ENCODE data around the gene KCTD5.

Gene KCTD5

DNA sequence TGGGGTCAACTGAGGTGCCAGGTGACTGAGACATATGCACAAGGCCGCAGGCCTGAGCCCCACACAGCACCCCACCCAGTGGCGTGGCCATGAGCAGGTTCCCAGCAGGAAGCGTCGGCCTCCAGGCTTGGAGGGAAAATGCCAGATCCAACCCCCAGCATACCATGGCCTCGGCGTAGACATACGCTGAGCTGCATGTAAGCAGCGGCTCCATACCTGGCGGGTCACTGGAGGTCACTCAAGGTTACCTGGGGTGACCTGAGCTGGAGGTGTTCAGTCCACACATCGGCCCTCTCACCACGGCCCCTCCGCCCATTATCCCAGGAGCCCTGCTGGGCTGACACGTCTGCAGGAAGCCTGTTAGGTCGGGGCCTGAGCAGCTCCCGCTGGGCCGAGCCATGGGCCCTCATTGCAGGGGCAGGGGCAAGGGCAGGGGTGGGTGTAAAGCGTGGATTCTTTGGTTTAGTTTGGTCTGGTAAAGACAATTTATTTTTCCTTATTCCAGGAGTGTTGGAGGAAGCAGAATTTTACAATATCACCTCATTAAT lies 15.2 kb downstream of the KCTD5 start:
- no peak for DNase-seq (ENCODE audit: low spot score)

GRCh38 chr16:2698103-2698870 lies 16.0 kb downstream of the KCTD5 start:
- DNase-seq (ENCODE audit: low spot score): no peak

DNA sequence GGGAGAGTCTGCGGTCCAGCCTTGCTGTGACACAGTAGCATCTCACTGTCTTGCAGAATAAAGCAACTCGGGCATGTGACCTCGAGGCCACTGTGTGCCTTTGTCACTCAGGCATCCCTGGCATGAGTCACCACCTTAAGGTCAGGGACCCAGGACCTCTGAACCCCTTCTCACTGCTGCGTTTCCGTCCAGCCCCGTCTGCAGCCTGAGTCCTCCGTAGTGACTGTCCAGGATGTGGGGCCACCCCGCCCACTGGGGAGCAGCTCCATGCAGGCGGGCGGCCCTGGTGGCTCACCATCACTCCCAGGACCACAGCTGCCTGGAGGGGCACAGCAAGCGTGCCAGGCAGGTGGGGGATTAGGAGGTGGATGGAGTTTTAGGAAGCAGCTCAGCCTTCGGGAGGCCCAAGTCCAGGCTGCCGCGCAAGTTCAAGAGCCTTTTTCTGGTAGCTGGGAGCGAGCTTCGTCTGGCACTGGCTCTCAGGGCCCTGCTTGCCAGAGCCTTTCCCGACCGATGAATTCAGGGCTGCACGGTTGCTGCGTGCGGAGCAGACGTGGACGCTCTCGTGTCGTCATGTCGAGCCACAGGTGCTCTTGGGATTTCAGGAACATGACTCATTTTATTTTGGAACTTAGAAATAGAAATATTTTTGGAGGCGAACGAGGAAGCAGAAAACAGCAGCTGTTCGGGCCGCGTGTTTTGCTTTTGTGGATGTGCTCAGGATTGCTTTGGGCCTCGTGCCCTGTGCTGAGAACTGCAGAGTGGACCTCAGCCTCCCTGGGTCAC lies 16.8 kb downstream of the KCTD5 start:
- DNase-seq (ENCODE audit: low spot score): no peak

- no peak for DNase-seq (ENCODE audit: low spot score)
Observed at GRCh38 chr16:2699791-2700600, 17.7 kb downstream of the KCTD5 start.

GRCh38 chr16:2700786-2701185 lies 18.5 kb downstream of the KCTD5 start:
- DNase-seq (ENCODE audit: low spot score): no peak

DNA sequence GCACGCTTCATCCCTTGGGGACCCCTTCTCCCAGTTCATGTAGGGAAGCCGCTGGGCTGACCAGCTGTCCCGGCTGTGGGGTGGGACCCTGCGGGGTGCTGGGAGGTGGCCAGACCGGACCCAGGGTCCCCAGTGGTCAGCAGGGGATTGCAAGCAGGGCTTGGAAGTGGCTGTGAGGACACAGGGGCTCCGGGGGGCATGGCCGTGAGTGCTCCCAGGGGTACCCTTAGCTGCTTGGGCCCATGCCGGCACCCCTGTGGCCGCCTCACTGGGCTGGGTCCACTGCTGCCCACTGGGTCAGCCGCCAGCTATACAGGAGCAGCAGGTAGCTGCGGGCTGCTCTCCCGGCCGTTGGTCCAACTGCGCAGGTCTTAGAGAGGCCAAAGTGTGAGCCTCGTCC lies 18.9 kb downstream of the KCTD5 start:
- DNase-seq (ENCODE audit: low spot score): no peak

DNA sequence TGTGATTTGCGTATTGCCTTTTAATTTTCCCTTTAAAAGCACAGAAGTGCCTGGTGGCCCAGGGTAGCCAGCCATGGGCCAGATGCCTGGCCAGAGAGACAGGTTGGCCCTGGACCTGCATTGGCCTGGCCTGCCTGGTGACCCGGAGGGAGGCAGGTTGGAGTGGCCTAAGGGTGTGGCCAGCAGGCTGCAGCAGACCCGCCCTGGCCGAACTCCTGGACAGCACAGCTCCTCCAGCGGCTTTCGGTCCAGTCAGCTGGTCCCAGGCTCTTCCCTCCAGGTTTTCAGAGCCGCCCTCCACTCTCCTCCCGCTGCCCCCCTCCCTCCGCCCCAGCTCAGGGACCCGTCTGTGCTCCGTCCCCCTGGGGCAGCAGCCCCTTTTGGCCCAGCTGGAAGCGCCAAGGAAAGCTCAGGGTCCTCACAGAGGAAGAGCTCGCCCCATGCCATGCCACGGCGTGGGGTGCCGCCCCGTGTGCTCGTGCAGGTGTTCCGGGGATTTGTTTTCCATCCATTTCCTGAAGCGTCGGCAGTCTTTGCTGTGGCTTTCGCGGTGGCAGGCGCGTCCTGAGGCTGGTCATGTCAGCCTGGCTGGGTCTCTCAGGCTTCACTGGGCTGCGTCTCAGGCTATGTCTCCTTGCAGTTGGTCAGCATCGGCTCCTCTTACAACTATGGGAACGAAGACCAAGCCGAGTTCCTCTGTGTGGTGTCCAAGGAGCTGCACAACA lies 19.6 kb downstream of the KCTD5 start:
- DNase-seq (ENCODE audit: low spot score): no peak

DNA sequence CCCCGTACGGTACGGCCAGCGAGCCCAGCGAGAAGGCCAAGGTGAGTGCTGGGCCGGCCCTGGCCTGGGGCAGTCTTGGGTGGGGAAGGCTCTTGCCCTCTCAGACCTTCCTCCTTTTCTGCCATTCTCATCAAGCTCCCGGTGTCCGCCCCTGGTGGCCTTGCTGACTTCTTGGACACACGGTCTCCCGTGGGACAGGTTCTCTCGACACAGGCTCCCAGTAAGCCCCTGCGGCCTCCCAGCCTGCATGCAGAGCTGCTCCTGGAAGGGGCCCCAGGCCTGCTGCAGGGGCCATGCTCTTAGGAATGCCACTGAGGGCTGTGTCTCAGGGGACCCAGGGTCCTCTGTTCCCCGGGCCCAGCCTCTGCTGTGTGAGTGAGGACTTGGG lies 20.1 kb downstream of the KCTD5 start:
- no peak for DNase-seq (ENCODE audit: low spot score)

GRCh38 chr16:2702871-2703745 lies 20.8 kb downstream of the KCTD5 start:
- DNase-seq (ENCODE audit: low spot score): no peak

DNA sequence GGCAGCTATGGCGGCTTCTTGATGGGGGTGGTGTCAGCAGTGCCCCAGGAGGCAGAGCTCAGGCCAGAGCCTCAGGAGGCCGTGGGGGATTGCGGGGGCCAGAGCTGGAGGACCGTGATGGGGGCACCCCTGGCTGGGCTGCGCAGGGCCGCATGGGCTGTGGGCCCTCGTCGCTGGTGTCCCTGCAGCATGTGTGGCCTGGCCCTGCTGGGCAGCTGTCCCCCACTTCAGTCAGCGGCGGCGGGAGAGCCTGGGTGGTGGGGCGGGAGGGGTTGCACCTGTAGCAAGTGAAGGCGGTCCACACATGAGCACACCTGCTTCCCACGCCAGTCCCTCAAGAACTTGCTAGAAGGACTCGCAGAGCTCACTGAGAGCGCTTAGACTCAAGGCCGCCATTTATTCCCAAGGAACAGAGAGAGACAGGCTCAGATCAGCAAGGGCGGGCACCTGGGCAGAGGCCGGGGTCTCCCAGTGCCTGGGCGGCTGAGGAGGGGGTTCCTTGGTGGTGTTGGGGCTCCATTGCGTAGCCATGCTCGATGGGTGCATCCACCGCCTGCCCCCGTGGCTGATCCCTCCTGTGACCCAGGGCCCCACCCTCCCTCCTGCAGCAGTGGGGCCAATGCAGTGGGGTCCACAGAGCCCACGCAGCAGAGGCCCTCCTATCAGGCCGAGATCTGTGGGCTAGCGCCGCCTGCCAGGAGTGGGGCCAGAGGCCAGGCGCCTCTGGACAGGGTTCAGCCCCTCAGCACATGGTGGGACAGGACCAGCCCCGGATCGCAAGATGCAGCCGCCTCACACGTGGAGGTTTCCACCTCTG lies 22.1 kb downstream of the KCTD5 start:
- DNase-seq (ENCODE audit: low spot score): no peak

DNA sequence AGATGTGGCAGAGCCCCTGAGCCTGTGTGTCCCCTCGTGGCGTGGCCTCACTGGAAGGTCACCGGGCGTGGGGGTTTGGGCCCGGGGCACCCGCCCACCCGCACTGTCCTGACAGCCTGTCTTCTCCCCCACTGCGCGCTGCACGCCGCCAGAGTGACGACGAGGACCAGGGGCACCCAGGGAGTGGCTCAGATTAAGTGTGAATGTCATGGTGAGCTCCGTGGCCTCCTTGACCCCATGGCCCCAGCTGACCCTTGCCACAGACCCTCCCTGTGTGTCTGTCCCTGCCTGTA lies 22.6 kb downstream of the KCTD5 start:
- DNase-seq (ENCODE audit: low spot score): no peak

- DNase-seq (ENCODE audit: low spot score): no peak
Observed at GRCh38 chr16:2705351-2705750, 23.0 kb downstream of the KCTD5 start.

GRCh38 chr16:2706085-2706484 lies 23.8 kb downstream of the KCTD5 start:
- DNase-seq (ENCODE audit: low spot score): no peak

GRCh38 chr16:2706611-2707311 lies 24.4 kb downstream of the KCTD5 start:
- DNase-seq (ENCODE audit: low spot score): no peak

DNA sequence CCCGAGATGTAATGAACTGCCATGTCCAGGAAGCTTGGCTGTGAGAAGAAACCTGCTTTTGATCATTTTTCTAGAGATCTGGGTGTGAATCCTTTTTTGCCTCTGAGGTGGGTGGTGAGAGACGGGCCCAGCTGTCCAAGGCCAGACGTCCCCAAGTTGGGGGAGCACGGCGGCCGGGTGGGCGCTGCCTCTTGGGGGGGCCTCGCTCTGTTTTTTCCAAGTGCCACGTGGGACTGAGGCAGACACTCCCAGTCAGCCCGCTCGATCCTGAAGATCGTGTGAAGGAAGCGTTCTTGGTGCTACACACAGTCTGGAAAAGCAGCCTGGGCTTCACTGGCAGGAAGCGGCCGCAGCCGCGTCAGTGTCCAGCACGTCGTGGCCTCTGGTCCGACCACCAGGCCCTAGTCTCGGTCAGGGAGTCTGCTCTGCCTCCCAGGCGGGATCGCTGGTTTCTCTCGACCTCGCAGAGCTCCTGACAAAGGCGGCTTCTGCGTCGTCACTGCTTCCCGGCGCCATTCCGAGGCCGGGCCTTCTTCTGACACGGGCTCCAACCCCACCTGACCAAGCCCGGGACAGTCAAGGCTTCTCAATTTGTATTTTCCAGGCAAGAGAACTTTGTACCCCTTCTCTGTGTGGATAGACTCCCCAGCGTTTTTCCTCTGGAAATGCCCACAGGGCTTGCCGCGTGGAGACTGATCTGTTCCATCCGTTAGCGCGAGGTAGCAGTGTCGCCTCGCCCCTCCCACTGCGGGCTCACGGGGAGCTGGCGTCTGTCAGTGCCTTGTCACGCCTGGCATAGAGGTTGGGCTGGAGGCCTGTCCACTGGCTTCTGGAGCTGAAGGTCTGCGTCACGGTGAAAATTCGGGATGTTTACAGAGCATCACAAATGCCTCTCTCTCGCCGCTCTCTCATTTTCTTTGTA lies 25.3 kb downstream of the KCTD5 start:
- DNase-seq (ENCODE audit: low spot score): no peak

DNA sequence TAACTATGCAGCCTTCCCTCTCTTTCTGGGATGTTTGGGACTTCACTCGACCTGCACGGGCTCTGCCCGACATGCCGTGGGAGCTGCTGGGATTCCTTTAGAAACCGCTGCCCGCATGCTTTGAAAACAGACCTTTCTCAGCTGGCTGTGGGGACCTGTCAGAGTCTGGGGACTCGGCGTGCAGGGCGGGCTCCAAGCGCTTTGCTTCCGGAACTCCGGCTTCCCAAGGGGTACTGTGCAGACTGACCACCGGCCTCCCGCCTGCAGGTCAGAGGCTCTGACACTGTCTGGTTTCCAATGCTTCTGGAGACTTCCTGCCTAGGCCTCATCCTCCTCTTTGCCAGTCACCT lies 25.9 kb downstream of the KCTD5 start:
- DNase-seq (ENCODE audit: low spot score): no peak

DNA sequence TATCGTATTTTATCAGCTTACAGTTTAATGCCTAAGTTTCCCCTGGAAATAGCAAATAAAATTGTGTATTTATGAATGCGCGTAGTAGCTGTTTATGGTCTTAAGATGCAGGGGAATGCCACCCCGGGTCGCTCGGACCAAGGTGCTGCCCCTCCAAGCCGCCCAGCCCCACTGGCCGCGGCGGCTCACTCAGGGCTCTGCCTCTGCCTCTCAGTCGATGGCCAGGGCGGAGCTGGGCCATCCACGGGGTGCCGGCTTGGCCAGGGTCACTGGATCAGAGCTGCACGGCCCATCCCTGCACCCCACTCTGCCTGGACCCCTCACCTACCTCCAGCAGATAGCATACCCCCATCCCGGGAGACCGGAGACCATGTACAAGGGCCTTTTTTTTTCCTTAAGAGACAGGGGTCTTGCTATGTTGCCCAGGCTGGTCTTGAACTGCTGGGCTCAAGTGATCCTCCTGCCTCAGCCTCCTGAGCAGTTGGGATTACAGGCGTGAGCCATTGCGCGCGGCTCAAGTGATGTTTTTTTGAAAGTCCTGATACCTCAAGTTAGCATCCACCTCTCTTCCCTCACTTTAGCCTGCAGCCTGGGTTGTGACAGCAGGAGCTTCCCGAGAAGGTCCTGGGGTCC lies 26.7 kb downstream of the KCTD5 start:
- no peak for DNase-seq (ENCODE audit: low spot score)

GRCh38 chr16:2709588-2709984 lies 27.3 kb downstream of the KCTD5 start:
- no peak for DNase-seq (ENCODE audit: low spot score)

All from pons (tissue), 1 donor.